Mucosa of rectum (tissue), 2 donors: ENCODE data around the gene RCCD1.

Experiments
- H3K27ac ChIP-seq, 2 donors: one replicate each; pipeline ENCODE4 v1.7.0; 2013; ENCODE audit warnings: inconsistent platforms in 2 of 2, low read depth in 2 of 2, low read length in 2 of 2
- H3K27me3 ChIP-seq, 2 donors: one replicate each; pipeline ENCODE4 v1.7.0; 2013; ENCODE audit warnings: low read length in 2 of 2; ENCODE audit not compliant: control insufficient read depth in 2 of 2, insufficient read depth in 2 of 2
- H3K36me3 ChIP-seq, 2 donors: one replicate each; pipeline ENCODE4 v1.7.0; 2013; ENCODE audit warnings: low read length in 2 of 2; ENCODE audit not compliant: control insufficient read depth in 2 of 2, insufficient read depth in 2 of 2
- H3K4me1 ChIP-seq, 2 donors: one replicate each; pipeline ENCODE4 v1.7.0; 2013; ENCODE audit warnings: low read length in 2 of 2, mild to moderate bottlenecking in 1 of 2; ENCODE audit not compliant: control insufficient read depth in 2 of 2, insufficient read depth in 2 of 2
- H3K4me3 ChIP-seq, 2 donors: one replicate each; pipeline ENCODE4 v1.7.0; 2013; ENCODE audit warnings: low read length in 2 of 2
- H3K9ac ChIP-seq, 2 donors: one replicate each; pipeline ENCODE4 v1.7.0; 2013; ENCODE audit warnings: low read length in 2 of 2, low read depth in 1 of 2, mild to moderate bottlenecking in 1 of 2
- H3K9me3 ChIP-seq, 2 donors: one replicate each; pipeline ENCODE4 v1.7.0; 2013; ENCODE audit warnings: low read length in 2 of 2; ENCODE audit not compliant: control insufficient read depth in 2 of 2
- donor health status: healthy.
- donor health status: Normal muscosa, but diverticular disease.

The RCCD1 gene

DNA sequence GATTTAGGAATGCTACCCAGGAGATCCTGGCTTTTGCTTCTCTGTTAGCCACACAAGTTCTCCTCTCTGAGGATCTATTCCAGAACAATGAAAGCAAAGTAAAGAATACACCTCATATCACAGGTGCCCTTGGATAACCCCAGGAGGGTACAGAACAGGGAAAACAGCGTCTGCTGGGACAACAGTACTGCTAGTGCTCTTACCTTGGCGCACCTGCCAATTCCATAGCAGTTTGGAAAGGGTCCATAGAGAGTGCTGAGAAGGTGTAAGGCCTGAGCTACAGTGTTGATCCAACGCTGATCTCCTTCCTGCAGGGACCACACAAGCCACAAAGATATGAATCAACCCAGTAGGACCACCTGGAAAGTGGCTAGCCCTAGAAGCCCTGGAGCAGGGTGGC, 52.6 kb downstream of the RCCD1 start:
- Histone ChIP-seq H3K4me1 (no peaks in the 10 kb centered on the region), H3K9ac (no peak overlapping the region), H3K4me3 (no peak overlapping the region), H3K27ac (no peak overlapping the region), H3K36me3 (peaks cover 62 to 72% of the 10 kb centered on the region in 2 donors), H3K27me3 (no peaks in the 10 kb centered on the region), H3K9me3 (no peaks in the 10 kb centered on the region)
